ENCODE measurements around the gene YPEL2. TPM values are rescaled to one million over a fixed set of nuclear protein-coding genes. Genes with fewer than 3 reads are reported as not detected.

YPEL2 gene
- polyA plus RNA-seq, 1 of the 3 experiments (the other 2 are of a cell fraction), result 3.2 TPM

GRCh38 chr17:59396134-59396826 is 64.8 kb downstream of the YPEL2 start:
- POLR2A ChIA-PET, result interaction anchor here (0.9 kb wide), 1 partner anchor 9 kb away, joined by 3 read pairs; no protein-coding TSS in a partner anchor
- no peaks in the 10 kb centered on the region for H4K20me1 ChIP-seq (ENCODE audit: insufficient read depth)
- DNase-seq, result no peak
- no peaks in the 10 kb centered on the region for H3K9me2 ChIP-seq
- peaks cover 0 to 18% of the 10 kb centered on the region in 2 experiments; a peak in 2 of 4 replicates for H3K4me1 ChIP-seq (ENCODE audit: control insufficient read depth in 1 of 2, insufficient read depth in 2 of 2, low read depth in 1 of 2, low read length in 1 of 2)
- H3K4me3 ChIP-seq (ENCODE audit: low read depth in 2 of 2, low read length in 1 of 2), result no peak overlapping the region
- no peaks in the 10 kb centered on the region for H3K9me3 ChIP-seq
- TF ChIP-seq SMC3 (IDR thresholded peaks at IDR 0.05; ENCODE audit: low read depth, low read length) (no peak), FOXM1 (IDR thresholded peaks at IDR 0.05; ENCODE audit: low read depth) (no peak), MXI1 (IDR thresholded peaks at IDR 0.05; ENCODE audit: low read depth, low read length) (no peak)
- TF ChIP-seq, protein P1, sequence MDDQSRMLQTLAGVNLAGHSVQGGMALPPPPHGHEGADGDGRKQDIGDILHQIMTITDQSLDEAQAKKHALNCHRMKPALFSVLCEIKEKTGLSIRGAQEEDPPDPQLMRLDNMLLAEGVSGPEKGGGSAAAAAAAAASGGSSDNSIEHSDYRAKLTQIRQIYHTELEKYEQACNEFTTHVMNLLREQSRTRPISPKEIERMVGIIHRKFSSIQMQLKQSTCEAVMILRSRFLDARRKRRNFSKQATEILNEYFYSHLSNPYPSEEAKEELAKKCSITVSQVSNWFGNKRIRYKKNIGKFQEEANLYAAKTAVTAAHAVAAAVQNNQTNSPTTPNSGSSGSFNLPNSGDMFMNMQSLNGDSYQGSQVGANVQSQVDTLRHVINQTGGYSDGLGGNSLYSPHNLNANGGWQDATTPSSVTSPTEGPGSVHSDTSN (IDR thresholded peaks at IDR 0.05), result no peak
- TF ChIP-seq, protein P2, sequence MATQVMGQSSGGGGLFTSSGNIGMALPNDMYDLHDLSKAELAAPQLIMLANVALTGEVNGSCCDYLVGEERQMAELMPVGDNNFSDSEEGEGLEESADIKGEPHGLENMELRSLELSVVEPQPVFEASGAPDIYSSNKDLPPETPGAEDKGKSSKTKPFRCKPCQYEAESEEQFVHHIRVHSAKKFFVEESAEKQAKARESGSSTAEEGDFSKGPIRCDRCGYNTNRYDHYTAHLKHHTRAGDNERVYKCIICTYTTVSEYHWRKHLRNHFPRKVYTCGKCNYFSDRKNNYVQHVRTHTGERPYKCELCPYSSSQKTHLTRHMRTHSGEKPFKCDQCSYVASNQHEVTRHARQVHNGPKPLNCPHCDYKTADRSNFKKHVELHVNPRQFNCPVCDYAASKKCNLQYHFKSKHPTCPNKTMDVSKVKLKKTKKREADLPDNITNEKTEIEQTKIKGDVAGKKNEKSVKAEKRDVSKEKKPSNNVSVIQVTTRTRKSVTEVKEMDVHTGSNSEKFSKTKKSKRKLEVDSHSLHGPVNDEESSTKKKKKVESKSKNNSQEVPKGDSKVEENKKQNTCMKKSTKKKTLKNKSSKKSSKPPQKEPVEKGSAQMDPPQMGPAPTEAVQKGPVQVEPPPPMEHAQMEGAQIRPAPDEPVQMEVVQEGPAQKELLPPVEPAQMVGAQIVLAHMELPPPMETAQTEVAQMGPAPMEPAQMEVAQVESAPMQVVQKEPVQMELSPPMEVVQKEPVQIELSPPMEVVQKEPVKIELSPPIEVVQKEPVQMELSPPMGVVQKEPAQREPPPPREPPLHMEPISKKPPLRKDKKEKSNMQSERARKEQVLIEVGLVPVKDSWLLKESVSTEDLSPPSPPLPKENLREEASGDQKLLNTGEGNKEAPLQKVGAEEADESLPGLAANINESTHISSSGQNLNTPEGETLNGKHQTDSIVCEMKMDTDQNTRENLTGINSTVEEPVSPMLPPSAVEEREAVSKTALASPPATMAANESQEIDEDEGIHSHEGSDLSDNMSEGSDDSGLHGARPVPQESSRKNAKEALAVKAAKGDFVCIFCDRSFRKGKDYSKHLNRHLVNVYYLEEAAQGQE (IDR thresholded peaks at IDR 0.05; ENCODE audit: low read depth, low read length), result no peak
- no peak overlapping the region for H3K27ac ChIP-seq (ENCODE audit: low read depth in 2 of 2, low read length in 1 of 2)
- H2AFZ ChIP-seq (ENCODE audit: low read depth), result no peak overlapping the region
- H3K36me3 ChIP-seq (replicated peaks in 1 of 2; ENCODE audit: control insufficient read depth in 1 of 2, insufficient read depth in 2 of 2, low read length in 1 of 2), result peaks cover 3 to 9% of the 10 kb centered on the region in 2 experiments
- H3K9ac ChIP-seq, result no peak overlapping the region
- no peaks in the 10 kb centered on the region for H3F3A ChIP-seq (replicated peaks; ENCODE audit: insufficient read depth)
- no peaks in the 10 kb centered on the region for H3K79me2 ChIP-seq (ENCODE audit: insufficient read depth)
- H3K27me3 ChIP-seq (ENCODE audit: insufficient read depth), result no peaks in the 10 kb centered on the region
- CTCF ChIA-PET, result interaction anchor here (1.1 to 4.4 kb wide), 2 partner anchors 9 to 30 kb away, joined by 4 to 15 read pairs; no protein-coding TSS in a partner anchor
- no peak overlapping the region for H3K4me2 ChIP-seq
- 91% methylated on average over 9 of the region's 9 CpGs for WGBS (ENCODE audit: low lambda C conversion rate)

DNA sequence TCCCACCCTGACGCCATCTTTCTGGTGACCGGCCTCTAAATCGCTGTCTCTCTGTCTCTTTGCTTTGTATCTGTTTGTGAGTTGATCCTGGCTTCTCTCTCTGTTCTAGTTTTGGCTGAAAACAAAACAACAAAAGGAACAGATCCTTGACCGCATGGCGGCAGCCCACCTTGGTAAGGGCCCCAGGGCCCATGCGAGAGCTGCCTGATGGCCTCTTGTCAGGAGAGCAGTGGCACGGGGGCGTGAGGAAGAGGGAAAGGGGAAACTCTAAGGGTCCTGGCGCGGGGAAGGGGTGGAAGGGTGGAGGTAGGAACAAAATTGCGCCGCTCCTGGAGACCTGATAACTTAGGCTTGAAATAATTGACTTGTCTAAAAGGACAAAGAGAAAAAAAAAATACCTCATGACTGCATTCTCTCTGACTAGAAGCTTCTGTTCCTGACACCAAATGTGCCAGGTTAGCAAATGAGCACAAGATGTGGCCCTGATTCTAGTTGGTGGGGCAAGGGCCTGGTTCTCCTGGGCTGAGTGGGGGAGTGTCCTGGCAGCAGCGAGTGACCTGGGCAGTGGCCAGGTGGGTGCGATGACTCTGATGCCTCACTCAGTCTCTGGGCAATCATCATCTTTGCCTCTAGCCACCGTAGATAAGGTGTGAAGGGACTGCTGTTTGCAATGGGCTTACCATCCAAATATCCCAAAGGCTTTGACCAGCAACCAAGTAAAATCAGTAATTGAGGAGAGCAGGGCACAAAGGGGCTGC is 66.0 kb downstream of the YPEL2 start:
- H3K9ac ChIP-seq, result no peak overlapping the region
- 95% methylated on average over 15 of the region's 15 CpGs for WGBS (ENCODE audit: low lambda C conversion rate)
- no peaks in the 10 kb centered on the region for H3K27me3 ChIP-seq (ENCODE audit: insufficient read depth)
- no peak overlapping the region for H3K27ac ChIP-seq (ENCODE audit: low read depth in 2 of 2, low read length in 1 of 2)
- peaks cover 3 to 9% of the 10 kb centered on the region in 2 experiments for H3K36me3 ChIP-seq (replicated peaks in 1 of 2; ENCODE audit: control insufficient read depth in 1 of 2, insufficient read depth in 2 of 2, low read length in 1 of 2)
- ChIA-PET POLR2A (no interaction called here), CTCF (interaction anchor here (0.5 to 4.4 kb wide), 3 partner anchors 10 to 32 kb away, joined by 3 to 15 read pairs (median 3); no protein-coding TSS in a partner anchor)
- no peak overlapping the region for H3K4me3 ChIP-seq (ENCODE audit: low read depth in 2 of 2, low read length in 1 of 2)
- no peaks in the 10 kb centered on the region for H3K9me2 ChIP-seq
- H3K4me2 ChIP-seq, result no peak overlapping the region
- H3K9me3 ChIP-seq, result no peaks in the 10 kb centered on the region
- peaks cover 0 to 26% of the 10 kb centered on the region in 2 experiments; a peak in 2 of 4 replicates for H3K4me1 ChIP-seq (ENCODE audit: control insufficient read depth in 1 of 2, insufficient read depth in 2 of 2, low read depth in 1 of 2, low read length in 1 of 2)
- no peak overlapping the region for H2AFZ ChIP-seq (ENCODE audit: low read depth)
- H4K20me1 ChIP-seq (ENCODE audit: insufficient read depth), result no peaks in the 10 kb centered on the region
- no peak for TF ChIP-seq POLR2AphosphoS5 (IDR thresholded peaks at IDR 0.05; ENCODE audit: low read depth, low read length)
- TF ChIP-seq, protein P2 (IDR thresholded peaks at IDR 0.05; ENCODE audit: low read depth, low read length), result no peak
- H3F3A ChIP-seq (replicated peaks; ENCODE audit: insufficient read depth), result no peaks in the 10 kb centered on the region
- H3K79me2 ChIP-seq (ENCODE audit: insufficient read depth), result no peaks in the 10 kb centered on the region
- no peak for DNase-seq

Data from SK-N-SH (cell line).